ENCODE data around the gene HMGCS2. TPM values are rescaled to one million over a fixed set of nuclear protein-coding genes. Genes with fewer than 3 reads are reported as not detected.

Gene HMGCS2
- total RNA-seq, 2 experiments from 2014 or later: not detected

DNA sequence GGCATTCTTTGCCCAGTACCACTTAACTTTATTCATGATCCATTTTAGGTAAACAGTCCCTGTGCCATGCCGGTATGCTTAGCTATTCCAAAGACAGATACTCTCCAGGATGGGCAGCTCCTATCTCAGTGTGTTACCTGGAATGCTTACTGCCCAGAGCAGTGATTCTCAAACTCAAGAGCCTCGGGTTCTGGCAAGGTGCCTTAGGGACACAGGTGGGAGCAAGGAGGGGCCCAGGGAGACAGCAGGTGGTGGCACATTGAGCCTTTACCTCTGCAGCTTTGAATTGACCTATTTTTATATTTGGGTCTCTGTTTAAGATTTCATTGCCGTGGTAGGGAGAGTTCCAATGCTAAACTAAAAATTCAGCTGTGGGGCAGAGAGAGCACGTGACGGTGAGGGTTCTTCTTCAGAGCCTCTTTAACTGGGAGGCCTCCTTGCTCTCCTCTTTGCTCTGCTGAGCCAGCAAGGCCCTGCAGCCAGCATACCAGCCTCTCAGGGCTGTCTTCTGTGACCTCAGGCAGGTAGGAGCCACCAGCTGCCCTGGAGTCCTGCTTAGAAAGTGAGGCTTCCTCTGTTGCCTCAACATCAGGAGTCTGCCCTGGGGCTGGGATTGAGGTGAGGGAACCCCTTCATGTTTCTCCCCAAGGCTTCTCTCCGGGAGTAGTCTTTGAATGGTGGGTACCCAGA is 36.8 kb downstream of the HMGCS2 start:
- no peak for DNase-seq (ENCODE audit: low spot score)
- H3K4me2 ChIP-seq (ENCODE audit: low read length): no peak overlapping the region
- H3K4me3 ChIP-seq (ENCODE audit: low read depth, low read length, poor library complexity, severe bottlenecking): no peak overlapping the region
- H4K20me1 ChIP-seq (ENCODE audit: insufficient read depth, low read length): no peaks in the 10 kb centered on the region; the same call in 1 of the 2 replicates
- H3K27ac ChIP-seq (ENCODE audit: low read depth, low read length, poor library complexity, severe bottlenecking): no peak overlapping the region
- POLR2A ChIA-PET: no interaction called here
- CTCF ChIA-PET (ENCODE audit: unreplicated experiment): no interaction called here
- no peaks in the 10 kb centered on the region for H3K9me2 ChIP-seq (ENCODE audit: insufficient read depth, low read length)
- H3K79me2 ChIP-seq (ENCODE audit: insufficient read depth, low read depth, low read length): no peaks in the 10 kb centered on the region
- TF ChIP-seq, protein P1, sequence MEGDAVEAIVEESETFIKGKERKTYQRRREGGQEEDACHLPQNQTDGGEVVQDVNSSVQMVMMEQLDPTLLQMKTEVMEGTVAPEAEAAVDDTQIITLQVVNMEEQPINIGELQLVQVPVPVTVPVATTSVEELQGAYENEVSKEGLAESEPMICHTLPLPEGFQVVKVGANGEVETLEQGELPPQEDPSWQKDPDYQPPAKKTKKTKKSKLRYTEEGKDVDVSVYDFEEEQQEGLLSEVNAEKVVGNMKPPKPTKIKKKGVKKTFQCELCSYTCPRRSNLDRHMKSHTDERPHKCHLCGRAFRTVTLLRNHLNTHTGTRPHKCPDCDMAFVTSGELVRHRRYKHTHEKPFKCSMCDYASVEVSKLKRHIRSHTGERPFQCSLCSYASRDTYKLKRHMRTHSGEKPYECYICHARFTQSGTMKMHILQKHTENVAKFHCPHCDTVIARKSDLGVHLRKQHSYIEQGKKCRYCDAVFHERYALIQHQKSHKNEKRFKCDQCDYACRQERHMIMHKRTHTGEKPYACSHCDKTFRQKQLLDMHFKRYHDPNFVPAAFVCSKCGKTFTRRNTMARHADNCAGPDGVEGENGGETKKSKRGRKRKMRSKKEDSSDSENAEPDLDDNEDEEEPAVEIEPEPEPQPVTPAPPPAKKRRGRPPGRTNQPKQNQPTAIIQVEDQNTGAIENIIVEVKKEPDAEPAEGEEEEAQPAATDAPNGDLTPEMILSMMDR (conservative IDR thresholded peaks at IDR 0.05; ENCODE audit: low read length): no peak
- no peak for TF ChIP-seq EZH2phosphoT487 (IDR thresholded peaks at IDR 0.05; ENCODE audit: borderline replicate concordance, low read depth, low read length)
- peaks cover 99% of the 10 kb centered on the region for H3K36me3 ChIP-seq (ENCODE audit: insufficient read depth, low read length)
- no peaks in the 10 kb centered on the region for H3K4me1 ChIP-seq (ENCODE audit: insufficient read depth, low read length, poor library complexity, severe bottlenecking)
- no TSS peak for BruUV-seq (replicated peaks)
- no peaks in the 10 kb centered on the region for H3K9me3 ChIP-seq (ENCODE audit: low read length)
- intact Hi-C loops (cut with micrococcal nuclease; ENCODE audit: unreplicated experiment): no loop called here
- H2AFZ ChIP-seq (ENCODE audit: low read length): no peak overlapping the region

DNA sequence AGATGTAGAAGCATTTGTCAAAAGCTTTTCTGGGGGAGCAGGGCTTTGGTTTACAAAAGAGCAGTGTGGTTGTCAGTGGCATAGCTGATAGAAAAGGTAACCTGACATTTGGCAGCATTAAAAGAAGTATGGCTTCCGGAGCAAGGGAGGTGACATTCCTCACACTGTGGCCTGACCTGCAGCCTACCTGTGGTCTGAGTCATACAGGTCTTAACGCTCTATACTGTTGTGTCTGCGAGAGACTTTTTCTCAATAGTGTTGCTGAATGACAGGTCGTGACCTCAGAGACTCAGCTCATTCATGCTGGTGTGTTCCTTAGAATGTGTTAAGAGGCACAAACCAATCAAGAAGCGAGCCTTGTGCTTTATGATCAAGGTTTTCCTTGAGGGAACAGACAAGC is 37.6 kb downstream of the HMGCS2 start:
- intact Hi-C loops (cut with micrococcal nuclease; ENCODE audit: unreplicated experiment): no loop called here
- Histone ChIP-seq H3K36me3 (ENCODE audit: insufficient read depth, low read length) (peaks cover 99% of the 10 kb centered on the region), H2AFZ (ENCODE audit: low read length) (no peak overlapping the region), H3K4me3 (ENCODE audit: low read depth, low read length, poor library complexity, severe bottlenecking) (no peak overlapping the region), H3K4me2 (ENCODE audit: low read length) (no peak overlapping the region), H4K20me1 (ENCODE audit: insufficient read depth, low read length) (no peaks in the 10 kb centered on the region; the same call in 1 of the 2 replicates), H3K79me2 (ENCODE audit: insufficient read depth, low read depth, low read length) (no peaks in the 10 kb centered on the region), H3K9me3 (ENCODE audit: low read length) (no peaks in the 10 kb centered on the region), H3K9me2 (ENCODE audit: insufficient read depth, low read length) (no peaks in the 10 kb centered on the region), H3K27ac (ENCODE audit: low read depth, low read length, poor library complexity, severe bottlenecking) (no peak overlapping the region), H3K4me1 (ENCODE audit: insufficient read depth, low read length, poor library complexity, severe bottlenecking) (no peaks in the 10 kb centered on the region)
- ChIA-PET CTCF (ENCODE audit: unreplicated experiment) (no interaction called here), POLR2A (interaction anchor here (1.4 kb wide), 1 partner anchor 19 kb away, joined by 5 read pairs; the partner anchor contains the start of gene PHGDH)
- no peak for DNase-seq (ENCODE audit: low spot score)
- TF ChIP-seq EZH2phosphoT487 (IDR thresholded peaks at IDR 0.05; ENCODE audit: borderline replicate concordance, low read depth, low read length): no peak
- TF ChIP-seq, protein P1 (conservative IDR thresholded peaks at IDR 0.05; ENCODE audit: low read length): no peak
- no TSS peak for BruUV-seq (replicated peaks)

DNA sequence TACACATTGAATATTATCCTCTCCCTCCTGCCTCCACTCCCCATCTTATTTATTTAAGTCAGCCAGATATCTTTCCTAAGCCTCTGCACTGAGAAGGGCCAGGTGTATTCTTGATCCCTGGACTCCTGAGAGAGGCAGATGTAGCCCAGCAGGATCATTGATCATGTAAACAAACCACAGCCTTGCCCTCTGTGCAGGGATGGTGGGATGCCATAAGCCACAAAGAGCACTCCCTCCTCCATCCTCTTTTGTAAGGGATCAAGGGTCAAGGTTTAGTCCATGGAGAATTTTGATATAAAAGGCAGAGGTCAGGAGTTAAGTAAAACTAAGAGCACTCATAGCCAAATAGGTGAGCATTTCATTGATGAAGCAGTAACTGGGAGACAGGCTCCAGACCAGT is 39.7 kb downstream of the HMGCS2 start:
- H3K79me2 ChIP-seq (ENCODE audit: insufficient read depth, low read depth, low read length): no peaks in the 10 kb centered on the region
- CTCF ChIA-PET (ENCODE audit: unreplicated experiment): no interaction called here
- H3K9me2 ChIP-seq (ENCODE audit: insufficient read depth, low read length): no peaks in the 10 kb centered on the region
- BruUV-seq (replicated peaks): no TSS peak
- no peaks in the 10 kb centered on the region for H3K9me3 ChIP-seq (ENCODE audit: low read length)
- H3K4me1 ChIP-seq (ENCODE audit: insufficient read depth, low read length, poor library complexity, severe bottlenecking): no peaks in the 10 kb centered on the region
- H3K27ac ChIP-seq (ENCODE audit: low read depth, low read length, poor library complexity, severe bottlenecking): no peak overlapping the region
- H3K4me3 ChIP-seq (ENCODE audit: low read depth, low read length, poor library complexity, severe bottlenecking): no peak overlapping the region
- no peak overlapping the region for H3K4me2 ChIP-seq (ENCODE audit: low read length)
- no peak overlapping the region for H2AFZ ChIP-seq (ENCODE audit: low read length)
- TF ChIP-seq EZH2phosphoT487 (IDR thresholded peaks at IDR 0.05; ENCODE audit: borderline replicate concordance, low read depth, low read length): no peak
- TF ChIP-seq, protein P1 (conservative IDR thresholded peaks at IDR 0.05; ENCODE audit: low read length): no peak
- peaks cover 99% of the 10 kb centered on the region for H3K36me3 ChIP-seq (ENCODE audit: insufficient read depth, low read length)
- POLR2A ChIA-PET: no interaction called here
- intact Hi-C loops (cut with micrococcal nuclease; ENCODE audit: unreplicated experiment): no loop called here
- no peak for DNase-seq (ENCODE audit: low spot score)
- no peaks in the 10 kb centered on the region; the same call in 1 of the 2 replicates for H4K20me1 ChIP-seq (ENCODE audit: insufficient read depth, low read length)

Measured in OCI-LY7 (cell line).